NCI-H1417 treated with DMSO at 0.1 percent for 48 hours (cell line): ENCODE measurements around the gene SMAD6.
A peak's percentile ranks its signal among the peaks of the same experiment; 100 is the strongest.

Source experiments
- DNase-seq: peaks from one replicate; lab custom pipeline; 2025; lab: John Stamatoyannopoulos, UW

SMAD6 gene

DNA sequence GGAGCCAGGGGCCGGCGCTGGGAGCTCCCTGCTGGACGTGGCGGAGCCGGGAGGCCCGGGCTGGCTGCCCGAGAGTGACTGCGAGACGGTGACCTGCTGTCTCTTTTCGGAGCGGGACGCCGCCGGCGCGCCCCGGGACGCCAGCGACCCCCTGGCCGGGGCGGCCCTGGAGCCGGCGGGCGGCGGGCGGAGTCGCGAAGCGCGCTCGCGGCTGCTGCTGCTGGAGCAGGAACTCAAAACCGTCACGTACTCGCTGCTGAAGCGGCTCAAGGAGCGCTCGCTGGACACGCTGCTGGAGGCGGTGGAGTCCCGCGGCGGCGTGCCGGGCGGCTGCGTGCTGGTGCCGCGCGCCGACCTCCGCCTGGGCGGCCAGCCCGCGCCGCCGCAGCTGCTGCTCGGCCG is 1.5 kb downstream of the SMAD6 start:
- DNase-seq = no peak

DNA sequence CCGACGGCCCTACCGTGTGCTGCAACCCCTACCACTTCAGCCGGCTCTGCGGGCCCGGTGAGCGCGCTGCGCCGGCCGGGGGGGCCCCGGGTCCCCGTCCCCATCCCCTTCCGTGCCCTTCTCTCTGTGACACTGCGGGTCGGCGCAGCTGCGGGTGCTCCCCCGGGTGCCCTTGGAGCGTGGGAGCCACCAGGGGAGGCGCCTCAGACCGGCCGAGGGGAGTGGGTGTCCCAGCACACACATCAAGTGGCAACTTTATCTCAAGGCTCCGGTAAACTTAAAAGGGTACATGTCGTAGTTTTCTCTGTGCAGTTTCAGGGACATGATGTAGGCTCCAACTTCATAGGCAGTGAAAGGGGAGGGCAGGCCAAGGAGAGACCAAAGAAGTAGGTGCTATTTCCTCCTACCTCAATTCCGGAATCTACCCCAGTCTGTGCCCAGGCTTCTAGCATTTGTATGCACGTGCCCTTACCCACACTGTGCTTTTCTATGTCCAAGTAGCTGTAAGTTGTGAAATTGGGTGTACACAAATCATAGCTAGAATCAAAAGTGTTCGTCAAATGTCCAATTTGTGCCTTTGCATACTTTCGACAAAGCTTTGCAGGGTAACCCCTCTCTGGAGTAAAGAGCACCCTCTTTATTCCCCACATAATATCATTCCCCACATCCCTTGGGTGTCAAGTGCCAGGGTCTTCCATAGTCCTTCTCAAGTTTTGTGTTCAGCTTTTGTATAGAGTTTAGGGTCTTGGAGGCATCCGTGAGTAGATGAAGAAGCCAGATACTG is 2.2 kb downstream of the SMAD6 start:
- no peak for DNase-seq

DNA sequence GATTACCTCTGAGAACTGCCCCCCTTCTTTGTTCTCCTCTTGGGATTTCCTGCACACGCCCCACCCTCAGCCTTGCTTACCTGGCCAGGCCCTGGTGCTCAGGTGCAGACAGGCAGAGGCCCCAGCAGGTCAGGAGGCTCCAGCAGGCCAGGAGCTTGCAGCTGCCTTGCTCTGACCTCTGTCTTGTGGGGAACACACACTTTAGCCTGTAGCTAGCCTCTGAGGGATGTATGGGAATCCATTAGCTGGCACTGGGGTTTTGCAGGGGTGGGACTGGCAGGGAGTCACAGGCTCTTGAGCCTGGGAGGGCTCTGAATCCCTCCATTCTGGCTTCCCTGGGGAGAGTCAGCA is 2.7 kb downstream of the SMAD6 start:
- no peak for DNase-seq

DNA sequence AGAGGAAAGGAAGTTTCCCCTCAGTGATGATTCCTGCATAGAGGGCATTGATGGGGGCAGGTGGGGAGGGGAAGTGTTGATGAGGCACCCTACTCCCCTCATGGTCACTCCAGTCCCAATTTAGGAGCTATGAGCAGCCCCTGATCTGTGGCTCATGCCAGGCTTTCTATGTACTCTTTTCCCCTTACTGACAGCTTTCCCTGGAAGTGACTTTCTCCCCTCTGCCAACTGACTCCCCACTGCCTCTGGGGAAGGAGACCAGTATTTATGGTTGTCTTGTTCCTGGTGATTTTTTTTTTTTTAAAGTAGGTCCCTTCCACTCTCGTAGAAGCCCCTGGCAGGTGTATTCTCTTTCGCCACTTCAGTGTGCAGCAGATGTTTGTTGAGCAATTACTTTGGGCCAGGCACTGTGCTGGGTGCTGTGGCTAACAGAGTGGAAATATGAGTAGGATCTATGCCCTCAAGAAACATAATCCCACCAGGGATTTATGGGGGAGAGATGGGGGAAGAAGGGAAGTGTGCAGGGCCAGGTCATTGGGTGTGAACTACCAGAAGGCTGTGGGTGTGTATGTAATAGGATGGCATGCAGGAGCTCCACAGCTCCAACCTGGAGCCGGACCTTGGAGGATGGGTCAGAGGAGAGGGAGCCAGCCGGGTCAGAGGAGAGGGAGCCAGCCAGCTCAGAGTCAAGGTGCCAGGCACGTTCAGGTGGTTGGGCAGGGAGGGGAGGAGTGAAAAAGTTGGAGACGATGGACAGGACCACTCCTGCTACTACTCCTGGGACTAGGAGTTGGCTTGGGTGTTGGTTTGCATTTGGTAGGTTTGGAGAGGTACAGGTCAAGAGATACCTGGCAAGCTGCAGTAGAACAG is 3.5 kb downstream of the SMAD6 start:
- no peak for DNase-seq

DNA sequence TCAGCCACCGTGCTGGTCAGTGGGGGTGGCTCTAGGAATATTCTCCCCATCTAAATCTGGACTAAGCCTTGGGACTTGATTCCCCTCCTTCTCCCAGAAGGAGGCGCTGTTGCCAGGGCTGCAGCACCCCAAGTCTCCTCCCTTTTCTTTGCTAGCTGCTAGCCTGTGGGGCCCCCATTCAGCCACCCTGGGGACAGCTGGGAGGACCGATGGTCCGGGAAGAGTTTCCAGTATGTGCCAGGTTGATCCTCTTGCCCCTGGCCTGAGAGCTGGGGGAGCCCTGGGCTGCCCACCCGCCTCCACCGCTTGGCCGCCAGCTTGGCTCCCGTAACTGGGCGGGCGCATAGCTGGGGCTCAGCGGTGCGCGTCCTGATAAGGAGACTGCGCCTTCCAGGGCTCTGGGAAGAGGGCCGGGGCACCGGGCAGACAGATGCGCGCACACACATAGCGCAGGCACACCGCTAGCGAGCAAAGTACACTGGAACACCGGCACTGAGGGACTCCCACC is 4.2 kb downstream of the SMAD6 start:
- DNase-seq = no peak

DNA sequence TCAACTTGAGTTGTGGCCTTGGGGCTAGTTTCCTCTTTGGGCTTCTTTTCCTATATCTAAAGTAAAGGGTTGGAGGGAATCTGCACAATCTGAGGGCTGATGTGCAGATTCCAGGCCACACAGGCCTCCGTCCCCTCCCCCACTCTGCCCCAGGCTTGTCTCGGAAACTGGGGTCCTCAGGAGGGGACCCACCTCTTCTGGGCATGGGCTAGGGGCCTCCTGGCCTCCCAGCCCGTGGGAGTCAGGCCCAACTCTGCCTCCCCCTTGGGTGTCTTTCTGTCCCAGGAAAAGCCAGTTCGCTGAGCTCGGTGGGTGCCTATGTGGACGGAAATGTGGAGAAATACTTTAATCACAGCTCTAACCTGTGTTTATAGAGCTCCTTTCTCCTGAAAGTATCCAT is 4.8 kb downstream of the SMAD6 start:
- DNase-seq = no peak

DNA sequence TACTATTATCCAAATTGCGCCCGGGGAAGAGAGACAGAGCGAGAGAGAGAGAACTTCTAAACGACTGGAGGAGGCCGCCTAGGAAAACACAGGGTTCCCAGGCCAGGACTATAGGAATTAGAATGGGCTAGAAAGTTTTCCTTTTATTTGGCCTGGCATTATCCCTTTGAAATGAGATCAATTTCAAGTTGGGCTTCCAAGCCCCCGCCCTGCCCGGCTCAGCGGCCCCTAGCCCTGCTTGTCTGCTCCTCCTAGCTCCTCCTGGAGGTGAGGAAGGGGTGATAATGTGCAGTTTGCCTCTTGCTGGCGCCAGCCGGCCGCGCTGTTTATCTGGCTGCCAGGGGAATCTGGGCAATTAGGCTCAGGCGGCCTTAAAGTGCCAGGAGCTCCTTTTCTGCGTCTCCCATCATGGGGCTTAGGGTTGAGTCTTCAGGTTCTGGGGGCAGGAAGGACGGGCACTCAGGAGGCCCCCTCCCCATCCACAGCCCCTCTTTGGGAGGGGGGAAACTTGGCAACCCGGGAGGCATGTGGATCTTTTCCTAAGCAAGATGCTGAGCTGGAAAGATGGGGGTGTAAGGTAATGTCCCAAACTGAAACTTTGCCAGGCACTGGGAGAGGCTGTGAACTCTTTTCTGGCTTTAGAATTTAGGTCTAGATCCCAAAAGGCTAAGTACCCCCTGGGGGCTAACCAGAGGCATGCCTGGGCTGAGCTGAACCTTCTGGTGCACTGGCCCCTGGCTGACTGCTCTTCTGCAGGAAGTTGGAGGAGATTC is 5.5 kb downstream of the SMAD6 start:
- DNase-seq = peak; percentile 33

DNA sequence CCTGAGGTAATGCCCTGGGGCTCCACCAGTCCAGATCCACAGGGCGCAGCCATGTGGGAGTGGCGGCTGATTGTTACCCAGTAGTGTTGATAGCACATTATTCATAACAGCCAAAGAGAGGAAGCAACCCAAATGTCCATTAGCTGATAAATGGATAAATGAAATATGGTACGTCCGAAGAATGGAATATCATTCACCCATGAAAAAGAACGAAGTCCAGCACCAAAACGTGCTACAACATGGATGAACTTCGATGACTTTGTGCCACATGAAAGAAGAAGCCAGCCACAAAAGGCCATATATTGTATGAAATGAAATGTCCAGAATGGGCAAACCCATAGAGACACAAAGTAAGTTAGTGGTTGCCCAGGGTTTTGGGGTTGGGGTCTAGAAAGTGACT is 6.4 kb downstream of the SMAD6 start:
- no peak for DNase-seq

DNA sequence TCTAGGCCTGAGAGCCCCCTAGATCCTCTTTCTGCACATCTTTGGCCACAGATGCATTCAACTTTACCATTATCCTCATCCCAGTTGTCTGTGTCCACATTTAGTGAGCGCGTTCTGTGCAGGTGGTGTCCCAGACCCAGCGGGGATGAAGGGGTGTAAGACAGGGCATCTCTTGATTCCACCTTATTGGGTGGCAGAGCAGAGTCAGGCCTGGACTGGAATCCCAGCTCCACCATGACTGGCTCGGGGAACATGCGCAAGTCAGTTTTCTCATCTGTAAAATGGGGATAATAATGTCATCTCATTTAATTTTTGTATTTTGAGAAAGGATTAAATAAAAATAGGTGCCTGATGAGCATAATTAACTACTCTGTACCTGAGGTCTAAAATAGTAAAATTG is 7.8 kb downstream of the SMAD6 start:
- no peak for DNase-seq

DNA sequence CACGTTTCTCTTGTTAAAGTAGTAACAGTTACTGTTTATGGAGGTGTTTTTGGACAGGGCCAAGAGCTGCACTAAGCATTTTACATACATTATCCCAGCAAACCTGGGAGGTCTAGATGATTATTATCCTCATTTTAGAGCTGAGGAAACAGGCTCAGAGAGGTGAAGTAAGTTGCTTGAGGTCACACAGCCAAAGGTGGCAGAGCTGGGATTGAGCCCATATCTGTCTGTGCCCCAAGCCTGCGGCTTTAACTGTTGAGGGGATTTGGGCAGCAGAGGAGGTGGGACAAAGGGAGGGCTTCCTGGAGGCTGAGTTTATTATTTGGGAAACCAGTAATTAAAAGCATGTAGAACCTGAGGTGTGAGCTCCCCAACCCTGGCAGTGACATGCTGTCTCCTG is 9.2 kb downstream of the SMAD6 start:
- DNase-seq = no peak

DNA sequence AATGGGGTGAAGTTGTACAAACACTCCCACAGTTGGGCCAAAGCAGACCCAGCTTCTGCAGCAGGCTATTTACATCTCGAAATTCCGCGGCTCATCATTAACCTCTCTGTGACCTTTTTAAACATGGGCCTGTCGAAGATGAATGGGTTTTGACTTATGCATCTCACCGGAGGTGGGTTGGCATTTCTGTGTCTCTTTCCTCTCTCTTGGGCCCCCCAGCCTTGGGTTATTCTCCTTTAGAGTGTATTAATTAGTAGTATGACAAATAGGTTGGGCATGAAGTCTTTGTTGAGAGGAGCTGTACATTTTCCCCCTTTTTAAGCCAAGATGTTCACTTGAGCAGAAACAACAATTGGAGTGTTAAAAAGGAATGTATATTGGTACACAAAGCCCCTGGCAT is 9.8 kb downstream of the SMAD6 start:
- no peak for DNase-seq

DNA sequence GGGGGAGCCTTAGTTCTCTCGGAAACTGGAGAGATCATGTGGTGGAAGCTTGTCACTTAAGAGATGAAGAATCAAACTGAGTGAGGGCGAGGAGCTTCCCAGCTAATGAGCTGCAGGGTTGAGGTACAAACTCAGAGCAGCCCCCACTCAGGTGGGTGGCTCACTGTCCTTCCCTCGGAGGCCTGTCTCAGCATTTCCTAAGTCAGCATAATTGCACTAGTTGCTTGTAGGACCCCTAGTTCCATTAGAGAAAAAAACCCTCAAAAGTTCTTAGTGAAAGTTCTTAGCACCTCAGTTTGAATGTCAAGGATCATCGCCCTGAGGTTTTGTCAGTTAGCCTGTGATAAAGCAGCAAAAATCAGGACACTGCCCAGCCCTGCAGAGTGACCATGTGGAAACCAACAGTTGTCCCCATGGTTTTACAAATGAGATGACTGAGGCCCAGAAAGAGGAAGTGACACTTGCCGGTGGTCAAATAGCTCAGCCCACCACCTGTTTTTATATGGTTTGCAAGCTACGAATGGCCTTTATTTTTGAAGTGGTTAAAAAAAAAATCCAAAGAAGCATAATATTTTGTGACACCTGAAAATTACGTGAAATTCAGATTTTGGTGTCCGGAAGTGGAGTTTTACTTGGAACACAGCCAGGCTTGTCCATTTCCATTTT is 11.9 kb downstream of the SMAD6 start:
- no peak for DNase-seq

DNA sequence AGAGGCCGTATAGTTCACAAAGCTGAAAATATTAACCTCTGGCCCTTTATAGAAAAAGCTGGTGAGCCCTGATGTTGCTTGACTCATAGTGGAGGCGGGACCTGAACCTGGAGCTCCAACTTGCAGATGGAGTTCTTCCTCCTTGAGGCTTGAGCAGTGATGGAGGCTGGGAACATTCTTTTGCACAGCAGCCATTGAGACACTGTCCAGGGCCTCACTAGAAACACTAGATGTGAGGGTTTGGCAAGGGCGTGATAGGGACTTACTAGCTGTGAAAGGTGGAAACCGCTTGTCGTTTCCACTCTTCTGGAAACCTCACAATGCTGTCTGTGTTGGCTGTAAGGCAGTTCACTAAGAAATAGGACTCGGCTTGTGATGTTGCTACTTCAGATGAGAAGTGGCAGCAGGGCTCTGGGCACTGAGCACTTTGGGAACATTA is 12.5 kb downstream of the SMAD6 start:
- DNase-seq = no peak

DNA sequence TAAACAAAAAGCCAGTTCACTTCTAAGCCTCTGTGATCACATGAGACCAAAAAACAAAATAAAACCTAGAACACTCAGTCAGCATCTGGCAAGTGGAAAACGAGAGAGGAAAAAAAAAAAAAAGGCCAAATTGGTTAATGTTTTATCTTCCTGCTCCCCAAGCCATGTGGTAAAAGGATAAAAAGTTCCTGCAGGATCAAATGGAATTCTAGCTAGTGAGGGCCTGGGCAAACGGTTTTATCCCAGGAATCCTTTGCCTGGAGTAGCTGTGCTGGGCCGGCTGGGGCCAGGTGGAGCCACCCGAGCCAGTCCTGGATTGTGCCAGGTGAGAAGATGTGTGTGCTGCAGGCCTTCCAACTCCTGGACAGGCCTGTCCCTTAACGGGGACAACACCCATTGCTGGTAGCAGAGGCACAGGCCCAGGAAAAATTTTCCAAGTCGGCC is 13.2 kb downstream of the SMAD6 start:
- DNase-seq = no peak

DNA sequence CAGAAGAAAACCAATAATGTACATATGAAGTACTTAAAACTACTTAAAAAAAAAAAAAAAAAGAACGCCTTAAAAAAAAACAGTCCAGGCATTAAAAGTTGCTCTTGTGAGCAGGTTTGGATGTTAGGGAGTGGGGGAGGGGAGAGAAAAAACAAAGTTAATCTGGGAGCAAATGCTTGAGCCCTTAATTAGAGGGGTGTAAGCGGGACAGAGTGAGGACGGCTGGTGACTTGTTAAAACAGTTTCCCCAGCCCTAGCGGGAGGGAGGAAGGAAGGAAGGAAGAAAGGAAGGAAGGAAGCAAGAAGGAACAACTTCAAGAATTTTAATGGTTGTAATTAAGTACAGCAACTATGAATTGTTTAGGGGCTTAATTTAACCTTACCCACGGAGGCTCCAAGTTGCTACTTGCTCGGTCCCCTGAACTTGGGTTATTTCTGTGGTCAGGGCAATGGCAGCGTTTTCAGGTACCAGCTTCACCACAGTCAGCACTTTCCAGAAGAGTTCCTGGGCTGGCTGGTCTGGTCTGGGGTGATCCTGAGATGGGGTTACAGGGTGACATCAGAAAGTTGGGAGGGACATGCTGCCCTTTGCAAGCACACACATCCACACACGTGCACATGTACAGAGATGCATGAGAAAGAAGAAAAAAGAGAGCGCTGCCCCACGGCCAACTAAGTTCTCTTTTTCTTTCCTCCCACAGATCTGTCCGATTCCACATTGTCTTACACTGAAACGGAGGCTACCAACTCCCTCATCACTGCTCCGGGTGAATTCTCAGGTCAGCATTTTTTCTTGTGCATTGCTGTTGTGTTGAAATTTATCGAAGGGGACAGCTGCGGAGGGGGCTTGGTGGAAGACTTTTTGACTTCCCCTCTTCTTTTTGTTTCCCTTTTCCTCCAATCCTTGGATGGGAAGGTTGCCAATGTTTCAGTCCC is 14.0 kb downstream of the SMAD6 start:
- no peak for DNase-seq

DNA sequence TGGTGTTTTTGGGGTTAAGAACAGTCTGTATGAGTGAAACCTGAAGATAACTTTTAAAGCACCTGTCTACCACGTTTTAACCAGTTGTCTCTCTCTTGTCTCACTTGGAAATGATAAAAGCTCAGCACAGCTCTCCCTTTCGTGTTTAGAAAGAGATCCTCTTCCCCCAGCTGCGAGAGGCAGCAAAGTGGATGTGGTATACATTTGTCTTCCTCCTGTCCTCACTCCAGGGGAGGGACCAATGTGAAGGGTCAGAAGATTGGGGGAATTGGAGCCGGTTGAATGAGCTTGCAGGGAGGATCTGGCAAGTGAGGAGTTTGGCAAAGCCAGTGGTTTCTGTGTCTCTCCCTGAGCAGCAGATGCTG is 14.6 kb downstream of the SMAD6 start:
- no peak for DNase-seq

DNA sequence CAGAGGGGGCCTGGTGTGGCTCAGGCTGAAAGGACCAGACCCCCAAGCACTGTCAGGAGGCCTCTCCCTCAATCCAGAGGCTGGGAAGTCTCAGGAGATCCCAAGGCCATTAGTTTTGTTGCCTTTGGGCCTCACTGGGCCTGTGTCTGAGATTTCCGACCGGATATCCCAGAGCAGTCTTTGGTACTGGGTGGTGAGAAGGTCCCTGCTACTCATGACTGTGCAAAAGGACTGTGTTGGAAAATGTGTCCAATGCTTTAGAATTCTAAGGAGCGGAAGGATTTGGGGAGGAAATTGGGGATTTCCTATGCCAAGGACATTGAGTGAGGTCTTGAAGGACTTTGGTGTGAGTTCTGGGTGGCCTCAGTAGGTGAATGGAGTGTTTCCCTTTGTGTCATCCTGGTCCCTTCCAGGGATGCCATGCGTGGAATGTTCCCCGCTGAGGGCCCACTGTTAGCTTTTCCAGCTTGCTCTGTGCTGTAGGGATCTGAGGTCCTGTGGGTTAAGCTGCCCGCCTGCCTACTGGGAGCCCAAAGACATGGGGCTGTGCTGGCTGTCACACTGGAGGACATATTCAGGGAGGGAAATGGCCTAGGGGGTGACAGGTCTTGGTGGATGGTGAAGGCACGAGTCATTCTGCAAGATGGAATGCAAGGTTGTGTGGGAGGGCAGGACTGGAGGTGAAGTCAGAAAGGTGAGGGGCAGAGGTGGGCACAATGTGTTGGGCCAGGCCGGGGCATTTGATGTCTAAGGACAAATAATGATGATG is 16.4 kb downstream of the SMAD6 start:
- DNase-seq = no peak

DNA sequence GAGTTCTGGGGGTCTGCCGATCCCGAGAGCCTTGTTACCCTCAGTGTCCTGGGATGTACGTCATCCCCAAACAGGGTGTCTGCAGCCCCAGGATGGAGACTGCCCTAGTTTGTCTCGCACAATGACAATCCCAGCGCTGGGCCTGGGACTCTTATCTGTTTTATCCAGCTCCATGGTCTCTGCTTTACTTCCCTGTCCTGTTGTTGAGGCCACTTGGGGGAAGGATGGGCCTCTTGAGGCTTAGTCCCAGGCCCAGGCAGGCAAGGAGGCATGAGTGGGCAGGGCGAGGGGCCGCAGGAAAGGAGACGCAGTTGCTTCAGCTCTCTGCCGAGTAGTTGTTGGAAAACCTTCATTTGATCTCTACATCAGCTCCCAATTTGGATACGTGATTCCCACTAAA is 17.4 kb downstream of the SMAD6 start:
- no peak for DNase-seq

DNA sequence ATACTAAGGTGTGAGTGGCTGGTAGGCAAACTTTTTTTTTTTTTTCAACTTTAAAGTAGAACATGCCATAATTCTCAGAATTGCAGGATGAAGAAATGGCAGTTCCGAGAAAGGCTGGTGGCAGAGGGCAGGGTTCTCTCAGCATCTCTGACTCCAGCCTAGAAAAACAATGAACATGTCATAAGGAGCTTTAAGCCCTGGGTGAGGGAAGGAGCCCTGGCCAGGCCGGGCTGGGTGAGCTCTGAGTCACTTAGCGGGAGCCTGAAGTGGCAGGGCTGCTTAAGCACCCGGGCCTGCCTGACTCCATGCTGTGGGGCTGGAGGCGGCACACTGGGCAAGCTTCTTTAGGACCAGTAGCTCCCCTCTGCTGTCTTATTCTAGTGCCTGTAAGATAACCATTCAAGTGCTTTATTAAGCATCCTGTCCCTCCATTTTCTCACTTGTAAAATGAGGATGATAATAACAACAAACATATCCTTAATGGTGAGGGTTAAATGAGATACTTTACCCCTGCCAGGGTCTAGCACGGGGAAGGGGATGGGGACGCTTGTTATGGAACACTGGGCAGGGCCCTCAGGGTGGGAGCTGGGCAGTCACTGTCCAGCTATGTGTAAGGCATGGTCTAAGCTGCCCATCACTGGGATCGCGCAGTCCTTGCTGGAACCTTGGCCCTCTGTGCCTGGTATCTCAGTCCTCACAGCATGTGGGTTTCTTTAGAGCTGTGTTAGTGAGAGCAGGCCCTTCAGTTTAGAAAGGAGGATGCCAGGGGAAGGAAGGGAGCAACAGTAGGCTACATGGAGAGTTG is 18.4 kb downstream of the SMAD6 start:
- DNase-seq = no peak
